ENCODE results near the gene DLEC1.

- no peak for TF ChIP-seq CTCF (IDR thresholded peaks at IDR 0.05; ENCODE audit: insufficient read depth, low read depth, low read length)
- TF ChIP-seq EZH2 (IDR thresholded peaks at IDR 0.05; ENCODE audit: insufficient read depth, low read length), result no peak
These were observed 73.4 kb downstream of the DLEC1 start for GRCh38 chr3:38112378-38112761.
